Psoas muscle (tissue), 8 donors: ENCODE measurements around the gene SFRP5. TPM values are rescaled to one million over a fixed set of nuclear protein-coding genes. Genes with fewer than 3 reads are reported as not detected.

Experiments used
- ATAC-seq, 4 donors: fragments of 200-7000 bp; cut with Tn5 transposase; one replicate each; pipeline ENCODE4 v1.9.1; 2020; ENCODE audit warnings: moderate library complexity in 3 of 4, mild to moderate bottlenecking in 2 of 4
- DNase-seq, 2 donors: peaks; one replicate each; pipeline ENCODE4 v3.0.0-alpha.2; 2020
- H3K27ac ChIP-seq: fragments of 200-600 bp; one replicate; pipeline ENCODE4 v1.8.0; 2022
- H3K27me3 ChIP-seq, 3 donors: fragments of 200-600 bp in 1 of 3; one replicate each; pipeline versions ENCODE4 v1.6.1 to v1.8.0; 2013 to 2022; ENCODE audit warnings: low read length in 2 of 3, mild to moderate bottlenecking in 2 of 3, moderate library complexity in 1 of 3; ENCODE audit not compliant: insufficient read depth in 3 of 3
- H3K36me3 ChIP-seq, 2 donors: fragments of 200-600 bp in 1 of 2; one replicate each; pipeline versions ENCODE4 v1.6.1 to v1.8.0; 2013 to 2022; ENCODE audit warnings: low read depth in 1 of 2, mild to moderate bottlenecking in 1 of 2, moderate library complexity in 1 of 2; ENCODE audit not compliant: insufficient read depth in 1 of 2
- H3K4me1 ChIP-seq: fragments of 200-600 bp; one replicate; pipeline ENCODE4 v1.8.0; 2022
- H3K4me3 ChIP-seq: fragments of 200-600 bp; one replicate; pipeline ENCODE4 v1.8.0; 2022; ENCODE audit warnings: mild to moderate bottlenecking
- H3K9me3 ChIP-seq: fragments of 200-600 bp; one replicate; pipeline ENCODE4 v1.8.0; 2022
- CTCF ChIP-seq: fragments of 200-600 bp; IDR thresholded peaks from one replicate; pipeline ENCODE4 v1.8.0; 2022; ENCODE audit warnings: antibody characterized with exemption
- WGBS, 3 donors: extraction: QIAGEN DNeasy Blood & Tissue Kit; methylation state at CpG; one replicate each; pipeline versions ENCODE4 v1.1.6 to v1.1.7; 2013; 5-methylcytosine and 5-hydroxymethylcytosine counted together
- intact Hi-C, 2 donors: fragments of 100-400 bp; cut with DNase I; formaldehyde crosslinking; loops; one replicate each; pipeline versions ENCODE4 v1.11.0 to v1.14.2; 2022
- polyA plus RNA-seq, 3 donors: library from polyadenylated mRNA; stranded (reverse); fragments of 200-250 nt; gene quantifications; one replicate each; pipeline ENCODE4 v1.2.3, GENCODE V29; 2013
- total RNA-seq, 4 donors: library from RNA; stranded (reverse); fragmentation: NEBNext Ultra II Directional in 2 of 4; extraction: Animal tissue kit (Norgen Biotek cat#: 25700) in 2 of 4; gene quantifications; one replicate each; pipeline versions ENCODE4 v1.2.1 to v1.2.4, GENCODE V29; 2021 to 2023
- donor health status: healthy with polysubstance abuse.
- donor health status: DM: no; HTN: no; CAD: no; lungs with moderate emphysema.
- donor health status: Bipolar disorder and iron deficiency.
- donor health status: healthy.
- donor health status: DM: yes; HTN: yes; CAD: no.
- donor health status: DM: no; HTN: no; CAD: no.
- donor health status: DM: no; HTN: no; CAD: no.
- donor health status: DM: yes; HTN: yes; CAD: no.

The SFRP5 gene
- total and polyA plus RNA-seq, 7 donors = 0.16 to 0.73 (median 0.47) TPM; not detected in 2

DNA sequence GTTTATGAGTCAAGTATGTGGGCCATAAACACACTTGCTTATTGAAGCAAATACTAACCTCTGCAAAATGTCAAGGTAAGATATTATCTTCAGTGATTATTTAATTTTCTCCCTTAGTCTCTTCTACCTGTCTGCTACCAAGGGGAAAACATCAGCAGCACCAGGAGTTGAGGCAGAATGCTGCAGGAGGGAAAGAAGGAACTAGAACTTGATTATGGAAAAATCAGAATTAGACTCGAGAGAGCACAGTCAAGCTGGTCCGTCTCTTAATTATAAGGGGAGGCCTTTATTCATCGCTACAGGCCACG, 39.8 kb downstream of the SFRP5 start:
- DNase-seq (no peak), ATAC-seq (no peak)
- H3K27ac ChIP-seq = no peak overlapping the region
- WGBS, 3 donors = 70 to 86% (median 74%) methylated on average over 4 of the region's 4 CpGs
- H3K4me3 ChIP-seq = no peak overlapping the region
- no peaks in the 10 kb centered on the region for H3K9me3 ChIP-seq
- TF ChIP-seq CTCF = no peak
- intact Hi-C loops = loop anchor here in 1 of 2 donors (5.0 kb wide), 2 partner anchors 35 to 55 kb away; no protein-coding TSS in a partner anchor
- H3K36me3 ChIP-seq = no peaks in the 10 kb centered on the region
- H3K4me1 ChIP-seq = no peaks in the 10 kb centered on the region
- no peaks in the 10 kb centered on the region for H3K27me3 ChIP-seq

DNA sequence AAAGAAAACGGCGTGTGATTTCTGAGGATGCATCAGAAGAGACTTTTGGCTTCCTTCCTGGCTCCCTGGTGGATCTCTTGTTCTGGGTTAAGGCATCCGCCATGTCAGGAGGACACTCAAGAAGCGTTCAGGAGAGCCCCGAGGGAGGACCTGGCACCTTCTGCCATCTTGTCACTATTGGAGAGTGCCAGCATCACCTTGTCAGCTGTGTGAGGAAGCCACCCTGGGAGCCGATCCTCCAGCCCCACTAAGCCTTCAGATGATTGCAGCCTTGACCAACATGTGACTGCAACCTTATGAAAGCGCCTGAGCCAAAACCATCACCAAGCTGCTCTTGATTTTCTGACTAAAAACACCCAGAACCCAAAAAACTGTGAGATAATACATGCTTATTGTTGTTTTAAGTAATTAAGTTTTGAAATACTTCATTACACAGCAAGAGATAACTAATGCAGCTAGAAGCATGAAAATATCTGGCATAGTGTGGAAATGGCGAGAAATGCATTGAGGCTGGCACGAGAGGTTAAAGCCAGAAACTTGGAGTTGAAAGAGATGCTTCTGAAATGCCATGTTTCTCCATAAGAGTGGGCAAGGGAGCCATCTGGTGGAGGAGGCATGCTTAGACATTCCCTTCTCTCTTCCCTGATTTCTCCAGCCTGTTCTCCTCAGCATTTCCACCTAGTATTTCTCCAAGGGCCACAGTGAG, 40.3 kb downstream of the SFRP5 start:
- Histone ChIP-seq H3K4me3 (no peak overlapping the region), H3K4me1 (no peaks in the 10 kb centered on the region), H3K36me3 (no peaks in the 10 kb centered on the region), H3K27me3 (no peaks in the 10 kb centered on the region), H3K27ac (no peak overlapping the region), H3K9me3 (no peaks in the 10 kb centered on the region)
- DNase-seq (peak in 1 of 2 donors; percentile 39), ATAC-seq (peak; percentile 73 to 86 (median 78))
- TF ChIP-seq CTCF = peak; percentile 87
- intact Hi-C loops = loop anchor here (1.0 to 5.0 kb wide), 5 partner anchors 23 to 55 kb away; no protein-coding TSS in a partner anchor
- WGBS, 3 donors = 53 to 59% (median 59%) methylated on average over 9 of the region's 9 CpGs

- no peak for ATAC-seq
- no peak for TF ChIP-seq CTCF
- intact Hi-C loops = no loop called here
- Histone ChIP-seq H3K4me1 (no peaks in the 10 kb centered on the region), H3K4me3 (no peak overlapping the region), H3K27me3 (no peaks in the 10 kb centered on the region), H3K9me3 (no peaks in the 10 kb centered on the region), H3K36me3 (no peaks in the 10 kb centered on the region), H3K27ac (no peak overlapping the region)
- WGBS, 3 donors = 94 to 97% (median 96%) methylated on average over 5 of the region's 5 CpGs
- DNase-seq = no peak
These were observed 42.8 kb downstream of the SFRP5 start for GRCh38 chr10:97729014-97729413.

GRCh38 chr10:97726636-97727178, 45.1 kb downstream of the SFRP5 start:
- intact Hi-C loops = no loop called here
- TF ChIP-seq CTCF = no peak
- Histone ChIP-seq H3K36me3 (no peaks in the 10 kb centered on the region), H3K4me1 (no peaks in the 10 kb centered on the region), H3K9me3 (no peaks in the 10 kb centered on the region), H3K27me3 (no peaks in the 10 kb centered on the region), H3K27ac (no peak overlapping the region), H3K4me3 (peak overlapping the region; percentile 35)
- DNase-seq (no peak), ATAC-seq (peak; percentile 39 to 71 (median 64))
- 30 to 34% (median 34%) methylated on average over 8 of the region's 8 CpGs for WGBS, 3 donors
